ENCODE results near the gene DCST1.

DCST1 gene

DNA sequence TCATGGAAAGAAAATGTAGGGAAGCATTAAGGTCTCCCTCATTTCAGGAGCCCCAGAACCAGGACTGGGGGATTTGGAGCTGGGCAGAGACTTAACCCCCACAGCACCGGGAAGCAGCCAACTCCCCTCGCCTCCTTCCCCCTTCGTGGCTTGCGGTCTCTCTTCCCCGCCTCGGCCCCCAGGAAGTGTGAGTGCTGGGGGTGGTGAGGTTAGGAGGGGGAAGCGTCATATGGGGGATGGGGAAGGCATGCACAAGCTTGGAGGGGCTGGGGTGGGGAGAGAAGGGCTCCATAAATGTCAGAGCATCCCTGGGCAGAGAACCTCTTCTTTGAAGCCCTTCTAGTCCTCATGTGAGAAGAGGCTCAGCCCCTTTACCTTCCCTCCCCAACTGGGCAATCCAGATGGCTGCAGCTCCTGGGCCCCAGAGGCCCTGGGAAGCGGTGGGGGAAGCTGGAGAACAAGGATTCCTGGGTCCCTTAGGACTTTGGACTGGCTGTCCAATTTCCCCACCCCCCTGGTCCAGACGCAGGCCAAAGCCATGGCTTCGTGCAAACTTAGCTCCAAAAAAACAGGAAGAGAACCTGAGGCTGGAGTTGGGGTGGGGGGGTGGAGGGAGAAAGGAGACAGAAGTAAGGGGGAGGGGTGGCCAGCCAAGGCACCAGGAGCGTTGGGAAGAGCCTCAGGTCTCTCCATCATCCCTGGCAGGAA lies 23.3 kb upstream of the DCST1 start:
- H3K4me3 ChIP-seq (ENCODE audit: control insufficient read depth, low read depth, low read length), result no peak overlapping the region
- TF ChIP-seq CTCF (IDR thresholded peaks at IDR 0.05; ENCODE audit: control insufficient read depth, insufficient read depth, low read depth, low read length, missing control alignments), result no peak
- DNase-seq (ENCODE audit: low read depth), result no peak

- TF ChIP-seq CTCF (IDR thresholded peaks at IDR 0.05; ENCODE audit: control insufficient read depth, insufficient read depth, low read depth, low read length, missing control alignments), result no peak
- no peak overlapping the region for H3K4me3 ChIP-seq (ENCODE audit: control insufficient read depth, low read depth, low read length)
- no peak for DNase-seq (ENCODE audit: low read depth)
These were observed 22.6 kb upstream of the DCST1 start for GRCh38 chr1:155011004-155011416.

GRCh38 chr1:155011437-155012025 lies 22.1 kb upstream of the DCST1 start:
- H3K4me3 ChIP-seq (ENCODE audit: control insufficient read depth, low read depth, low read length), result no peak overlapping the region
- DNase-seq (ENCODE audit: low read depth), result no peak
- TF ChIP-seq CTCF (IDR thresholded peaks at IDR 0.05; ENCODE audit: control insufficient read depth, insufficient read depth, low read depth, low read length, missing control alignments), result no peak

DNA sequence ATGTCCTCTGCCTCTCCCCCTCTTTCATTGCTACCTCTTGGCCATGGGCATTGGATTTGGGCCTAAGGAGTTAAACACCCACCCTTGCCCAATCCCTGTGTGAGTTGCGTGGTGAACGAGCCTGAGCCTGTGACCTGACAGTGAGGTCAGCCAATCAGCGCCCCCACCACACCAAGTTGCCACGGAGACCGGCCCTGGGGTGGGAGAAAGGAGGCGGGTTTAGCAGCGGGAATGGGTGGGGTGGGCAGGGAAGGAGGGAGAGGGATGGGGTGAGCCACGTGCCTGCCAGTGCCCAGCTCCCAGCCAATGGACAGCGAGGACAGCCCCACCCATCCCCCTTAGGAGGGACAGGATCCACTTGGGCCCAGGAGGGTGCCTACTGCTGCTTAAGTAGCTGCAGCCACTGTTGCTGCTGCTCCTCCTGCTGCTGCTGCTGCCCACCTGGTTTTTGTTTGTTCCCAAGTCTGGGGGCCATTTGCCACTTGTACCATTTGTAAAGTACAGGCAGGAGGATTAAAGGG lies 21.5 kb upstream of the DCST1 start:
- no peak for DNase-seq (ENCODE audit: low read depth)
- TF ChIP-seq CTCF (IDR thresholded peaks at IDR 0.05; ENCODE audit: control insufficient read depth, insufficient read depth, low read depth, low read length, missing control alignments), result no peak
- no peak overlapping the region for H3K4me3 ChIP-seq (ENCODE audit: control insufficient read depth, low read depth, low read length)

DNA sequence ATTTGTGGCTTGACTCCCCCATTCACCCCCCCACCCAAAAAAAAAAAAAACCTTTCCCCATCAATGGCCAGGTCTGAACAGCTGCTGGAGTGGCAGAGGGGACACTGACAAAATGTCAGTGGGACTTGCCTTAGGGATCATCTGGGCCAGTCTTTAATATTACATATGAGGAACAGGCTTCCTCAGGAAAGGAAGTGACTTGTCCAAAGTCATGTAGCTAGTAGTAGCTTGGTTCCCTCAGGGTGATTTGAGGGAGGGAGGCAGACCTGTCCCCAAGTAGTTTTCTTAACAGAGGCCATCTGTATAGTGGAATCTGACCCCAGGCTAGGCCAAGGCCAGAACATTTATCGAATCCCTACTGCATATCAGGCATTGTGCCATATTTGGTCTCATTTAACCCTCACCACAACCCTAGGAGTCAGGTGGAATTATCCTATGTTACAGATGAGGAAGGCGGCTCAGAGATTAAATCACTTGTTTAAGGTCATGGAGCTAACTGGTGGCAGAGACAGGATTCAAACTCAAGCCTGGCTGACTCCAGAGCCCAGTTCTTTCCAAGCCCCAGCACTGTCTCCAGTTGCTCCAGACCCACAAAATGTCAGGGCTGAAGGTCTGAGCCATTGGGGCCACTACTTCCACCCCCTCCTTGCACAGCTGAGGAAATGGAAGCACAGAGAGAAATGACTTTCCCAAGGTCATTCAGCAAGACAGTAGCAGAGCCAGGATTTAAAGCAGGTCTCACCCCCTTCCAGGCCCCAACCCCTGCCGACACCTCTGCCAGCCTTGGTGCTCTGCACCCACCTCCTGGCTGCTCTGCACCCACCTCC lies 20.6 kb upstream of the DCST1 start:
- no peak for TF ChIP-seq CTCF (IDR thresholded peaks at IDR 0.05; ENCODE audit: control insufficient read depth, insufficient read depth, low read depth, low read length, missing control alignments)
- no peak overlapping the region for H3K4me3 ChIP-seq (ENCODE audit: control insufficient read depth, low read depth, low read length)
- DNase-seq (ENCODE audit: low read depth), result no peak

- no peak for DNase-seq (ENCODE audit: low read depth)
- H3K4me3 ChIP-seq (ENCODE audit: control insufficient read depth, low read depth, low read length), result no peak overlapping the region
- TF ChIP-seq CTCF (IDR thresholded peaks at IDR 0.05; ENCODE audit: control insufficient read depth, insufficient read depth, low read depth, low read length, missing control alignments), result no peak
These were observed 20.0 kb upstream of the DCST1 start for GRCh38 chr1:155013632-155014031.

Measured in AG09309 (cell line).